Vagina (tissue), 2 donors: Measurements from ENCODE around the gene TUT4.

Experiments
- CTCF ChIP-seq, 3 experiments: fragments of 450-650 bp in 2 of 3; fragments of 200-600 bp in 1 of 3; sonication (generic) in 1 of 3; IDR thresholded peaks; one replicate each; pipeline ENCODE4 v1.5.1; 2017 to 2019; ENCODE audit warnings: antibody characterized with exemption in 3 of 3, mild to moderate bottlenecking in 2 of 3, moderate library complexity in 2 of 3
- POLR2AphosphoS5 ChIP-seq, 2 donors: sonication (generic); formaldehyde crosslinking; IDR thresholded peaks; one replicate each; pipeline ENCODE4 v1.9.0; 2017; ENCODE audit warnings: antibody characterized with exemption in 2 of 2, mild to moderate bottlenecking in 2 of 2, low read depth in 1 of 2; ENCODE audit not compliant: insufficient read depth in 1 of 2

- TF ChIP-seq POLR2AphosphoS5 (IDR thresholded peaks at IDR 0.05; ENCODE audit: insufficient read depth in 1 of 2, low read depth in 1 of 2) (no peak), CTCF (IDR thresholded peaks at IDR 0.05) (no peak)
These were observed 1.9 kb upstream of the TUT4 start for GRCh38 chr1:52554756-52555155.
